ENCODE data around the gene HOTAIR.

GRCh38 chr12:54015018-54015931 lies 40.5 kb upstream of the HOTAIR start:
- TF ChIP-seq CTCF (IDR thresholded peaks at IDR 0.05) = no peak
- no peak for TF ChIP-seq EP300 (IDR thresholded peaks at IDR 0.05)
- no peak for TF ChIP-seq POLR2A (IDR thresholded peaks at IDR 0.05)
- no peak for TF ChIP-seq POLR2AphosphoS5 (IDR thresholded peaks at IDR 0.05)
